WERI-Rb-1 (cell line): ENCODE measurements around the gene PLPP7.

Experiments used
- DNase-seq: peaks from one replicate; pipeline ENCODE4 v3.0.0-alpha.2; 2020
- H3K27ac ChIP-seq: fragments of 250-450 bp; sonication (Bioruptor Pico); 2 replicates; pipeline ENCODE4 v1.5.1; 2020; ENCODE audit warnings: mild to moderate bottlenecking, moderate library complexity
- H3K27me3 ChIP-seq: fragments of 250-450 bp; sonication (Bioruptor Pico); 2 replicates; pipeline ENCODE4 v1.5.1; 2021; ENCODE audit warnings: mild to moderate bottlenecking, low read depth, moderate library complexity; ENCODE audit not compliant: insufficient read depth, severe bottlenecking
- H3K36me3 ChIP-seq: fragments of 250-450 bp; sonication (Bioruptor Pico); 2 replicates; pipeline ENCODE4 v1.5.1; 2020; ENCODE audit warnings: mild to moderate bottlenecking, moderate library complexity
- H3K4me3 ChIP-seq: 2 replicates; pipeline ENCODE4 v1.5.1; 2011; ENCODE audit warnings: low read depth, mild to moderate bottlenecking, control low read depth, low read length
- H3K9me3 ChIP-seq: fragments of 250-450 bp; sonication (Bioruptor Pico); 2 replicates; pipeline ENCODE4 v1.5.1; 2021; ENCODE audit warnings: mild to moderate bottlenecking, moderate library complexity; ENCODE audit not compliant: severe bottlenecking
- TF ChIP-seq, protein P1 (sequence below): IDR thresholded peaks from 2 replicates; pipeline ENCODE4 v1.5.1; 2011; ENCODE audit warnings: low read depth, mild to moderate bottlenecking, control low read depth, inconsistent platforms, low read length

Gene PLPP7

DNA sequence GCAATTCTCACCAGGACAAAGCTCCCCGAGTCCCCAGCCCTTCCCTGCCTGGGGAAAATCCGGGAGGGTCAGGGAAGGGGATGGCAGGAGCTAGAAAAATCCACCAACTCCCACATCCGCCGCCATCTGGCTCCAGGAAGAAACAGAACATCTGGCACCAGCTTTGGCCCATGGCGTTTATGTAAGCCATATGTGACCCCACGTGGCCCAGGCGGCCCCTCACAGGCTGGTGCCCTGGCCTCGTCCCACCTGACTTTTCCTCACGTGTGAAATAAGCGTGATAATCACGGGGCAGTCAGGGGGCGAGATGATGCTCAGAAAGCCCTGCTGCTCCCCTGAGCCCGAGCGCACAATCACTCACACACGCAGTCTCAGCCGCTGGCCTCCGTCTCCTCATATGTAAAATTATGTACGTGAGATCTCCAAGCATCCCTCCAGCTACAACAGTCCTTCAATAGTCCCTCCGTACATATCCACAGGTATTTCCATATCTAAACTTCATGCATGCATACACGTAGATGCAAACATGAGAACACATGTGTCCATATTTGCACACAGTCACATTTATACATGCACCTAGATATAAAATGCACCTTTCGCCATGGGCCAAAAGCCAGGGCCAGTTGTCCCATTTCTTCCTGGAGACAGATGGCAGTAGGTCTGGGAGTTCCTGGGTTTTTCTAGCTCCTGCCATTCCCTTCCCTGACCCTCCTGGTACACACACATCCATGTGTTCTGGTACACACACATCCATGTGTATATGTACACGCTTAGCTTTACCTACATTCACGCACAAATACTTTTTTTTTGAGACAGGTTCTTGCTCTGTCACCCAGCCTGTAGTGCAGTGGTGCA is 28.9 kb downstream of the PLPP7 start:
- TF ChIP-seq, protein P1, sequence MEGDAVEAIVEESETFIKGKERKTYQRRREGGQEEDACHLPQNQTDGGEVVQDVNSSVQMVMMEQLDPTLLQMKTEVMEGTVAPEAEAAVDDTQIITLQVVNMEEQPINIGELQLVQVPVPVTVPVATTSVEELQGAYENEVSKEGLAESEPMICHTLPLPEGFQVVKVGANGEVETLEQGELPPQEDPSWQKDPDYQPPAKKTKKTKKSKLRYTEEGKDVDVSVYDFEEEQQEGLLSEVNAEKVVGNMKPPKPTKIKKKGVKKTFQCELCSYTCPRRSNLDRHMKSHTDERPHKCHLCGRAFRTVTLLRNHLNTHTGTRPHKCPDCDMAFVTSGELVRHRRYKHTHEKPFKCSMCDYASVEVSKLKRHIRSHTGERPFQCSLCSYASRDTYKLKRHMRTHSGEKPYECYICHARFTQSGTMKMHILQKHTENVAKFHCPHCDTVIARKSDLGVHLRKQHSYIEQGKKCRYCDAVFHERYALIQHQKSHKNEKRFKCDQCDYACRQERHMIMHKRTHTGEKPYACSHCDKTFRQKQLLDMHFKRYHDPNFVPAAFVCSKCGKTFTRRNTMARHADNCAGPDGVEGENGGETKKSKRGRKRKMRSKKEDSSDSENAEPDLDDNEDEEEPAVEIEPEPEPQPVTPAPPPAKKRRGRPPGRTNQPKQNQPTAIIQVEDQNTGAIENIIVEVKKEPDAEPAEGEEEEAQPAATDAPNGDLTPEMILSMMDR: no peak
- Histone ChIP-seq H3K27me3 (no peaks in the 10 kb centered on the region), H3K27ac (peak overlapping the region; percentile 75), H3K9me3 (no peaks in the 10 kb centered on the region), H3K36me3 (no peaks in the 10 kb centered on the region), H3K4me3 (no peak overlapping the region)
- DNase-seq: peak; percentile 93

DNA sequence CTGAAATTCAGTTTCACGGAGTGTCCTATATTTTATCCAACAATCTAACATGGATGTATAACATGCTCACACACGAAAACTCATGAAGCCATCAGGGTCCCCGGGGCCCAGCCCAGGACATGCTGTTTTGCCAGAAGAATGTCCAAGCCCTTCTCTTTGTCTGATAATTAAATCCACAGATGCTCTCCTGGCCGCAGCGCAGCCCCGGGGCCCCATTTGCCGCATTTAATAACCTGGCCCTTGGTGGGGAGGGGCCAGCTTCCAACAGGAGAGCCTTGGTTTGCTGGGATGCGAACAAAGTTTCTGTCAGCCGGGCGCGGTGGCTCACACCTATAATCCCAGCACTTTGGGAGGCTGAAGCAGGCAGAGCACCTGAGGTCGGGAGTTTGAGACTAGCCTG is 30.0 kb downstream of the PLPP7 start:
- no peaks in the 10 kb centered on the region for H3K9me3 ChIP-seq
- H3K27me3 ChIP-seq: no peaks in the 10 kb centered on the region
- peak; percentile 71 for DNase-seq
- no peaks in the 10 kb centered on the region for H3K36me3 ChIP-seq
- TF ChIP-seq, protein P1: no peak
- no peak overlapping the region for H3K4me3 ChIP-seq
- H3K27ac ChIP-seq: peak overlapping the region; percentile 75

- Histone ChIP-seq H3K27me3 (no peaks in the 10 kb centered on the region), H3K4me3 (no peak overlapping the region), H3K36me3 (no peaks in the 10 kb centered on the region), H3K9me3 (no peaks in the 10 kb centered on the region), H3K27ac (peak overlapping the region; percentile 75)
- TF ChIP-seq, protein P1: no peak
- peak; percentile 81 for DNase-seq
Observed at GRCh38 chr9:131320031-131320685, 30.6 kb downstream of the PLPP7 start.

- Histone ChIP-seq H3K9me3 (no peaks in the 10 kb centered on the region), H3K36me3 (no peaks in the 10 kb centered on the region), H3K27me3 (no peaks in the 10 kb centered on the region), H3K27ac (no peak overlapping the region), H3K4me3 (no peak overlapping the region)
- TF ChIP-seq, protein P1: no peak
- DNase-seq: no peak
Observed at GRCh38 chr9:131323629-131324028, 34.1 kb downstream of the PLPP7 start.

- H3K27me3 ChIP-seq: no peaks in the 10 kb centered on the region
- no peaks in the 10 kb centered on the region for H3K36me3 ChIP-seq
- DNase-seq: no peak
- TF ChIP-seq, protein P1: no peak
- H3K4me3 ChIP-seq: no peak overlapping the region
- no peak overlapping the region for H3K27ac ChIP-seq
- H3K9me3 ChIP-seq: no peaks in the 10 kb centered on the region
Observed at GRCh38 chr9:131324736-131325679, 35.5 kb downstream of the PLPP7 start.
